ENCODE results near the gene HMBS.

DNA sequence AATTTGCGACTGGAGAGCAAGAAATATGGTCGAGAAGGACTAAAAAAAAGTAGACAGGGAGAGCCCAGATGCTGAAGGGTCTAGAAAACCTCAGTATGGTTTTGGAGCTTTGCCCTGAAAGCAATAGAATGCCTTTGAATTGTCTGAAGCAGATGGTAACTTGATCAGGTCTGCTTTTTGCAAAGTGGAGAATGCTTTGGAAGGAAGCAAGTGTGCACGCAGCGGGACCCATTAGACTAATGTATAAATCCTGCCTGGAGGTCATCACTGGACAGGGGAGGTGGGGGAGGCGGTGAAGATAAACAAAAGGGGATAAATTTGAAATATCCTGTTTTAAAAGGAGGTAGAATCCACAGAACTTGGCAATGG is 35.9 kb downstream of the HMBS start:
- TF ChIP-seq, protein P1, sequence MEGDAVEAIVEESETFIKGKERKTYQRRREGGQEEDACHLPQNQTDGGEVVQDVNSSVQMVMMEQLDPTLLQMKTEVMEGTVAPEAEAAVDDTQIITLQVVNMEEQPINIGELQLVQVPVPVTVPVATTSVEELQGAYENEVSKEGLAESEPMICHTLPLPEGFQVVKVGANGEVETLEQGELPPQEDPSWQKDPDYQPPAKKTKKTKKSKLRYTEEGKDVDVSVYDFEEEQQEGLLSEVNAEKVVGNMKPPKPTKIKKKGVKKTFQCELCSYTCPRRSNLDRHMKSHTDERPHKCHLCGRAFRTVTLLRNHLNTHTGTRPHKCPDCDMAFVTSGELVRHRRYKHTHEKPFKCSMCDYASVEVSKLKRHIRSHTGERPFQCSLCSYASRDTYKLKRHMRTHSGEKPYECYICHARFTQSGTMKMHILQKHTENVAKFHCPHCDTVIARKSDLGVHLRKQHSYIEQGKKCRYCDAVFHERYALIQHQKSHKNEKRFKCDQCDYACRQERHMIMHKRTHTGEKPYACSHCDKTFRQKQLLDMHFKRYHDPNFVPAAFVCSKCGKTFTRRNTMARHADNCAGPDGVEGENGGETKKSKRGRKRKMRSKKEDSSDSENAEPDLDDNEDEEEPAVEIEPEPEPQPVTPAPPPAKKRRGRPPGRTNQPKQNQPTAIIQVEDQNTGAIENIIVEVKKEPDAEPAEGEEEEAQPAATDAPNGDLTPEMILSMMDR (optimal IDR thresholded peaks at IDR 0.05 in 1 of 3, IDR thresholded peaks at IDR 0.05 in 1 of 3, conservative IDR thresholded peaks at IDR 0.05 in 1 of 3; ENCODE audit: extremely low read depth in 1 of 3, insufficient read depth in 2 of 3, low read length in 3 of 3) = no peak
- no peak for TF ChIP-seq EZH2 (IDR thresholded peaks at IDR 0.05; ENCODE audit: low read length)

Data from keratinocyte (primary cell).